Measurements from ENCODE around the gene FKTN.

DNA sequence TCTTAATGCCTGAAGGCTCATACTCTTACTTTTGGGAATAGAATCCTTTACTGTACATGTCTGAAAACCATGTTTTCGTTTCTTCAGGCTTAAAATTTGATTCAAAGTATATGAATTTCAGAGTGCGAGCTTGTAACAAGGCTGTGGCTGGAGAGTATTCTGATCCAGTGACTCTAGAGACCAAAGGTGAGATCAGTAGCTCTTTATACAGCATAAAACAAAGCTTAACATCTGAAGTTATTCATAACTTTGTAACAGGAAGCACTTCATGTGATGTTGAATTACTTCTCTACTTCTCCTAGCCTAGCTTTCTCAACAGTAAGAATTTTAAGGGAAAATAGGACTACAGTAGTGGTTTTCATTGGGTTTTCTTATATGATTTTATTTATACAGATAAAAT, 49.4 kb upstream of the FKTN start:
- TF ChIP-seq, protein P1, sequence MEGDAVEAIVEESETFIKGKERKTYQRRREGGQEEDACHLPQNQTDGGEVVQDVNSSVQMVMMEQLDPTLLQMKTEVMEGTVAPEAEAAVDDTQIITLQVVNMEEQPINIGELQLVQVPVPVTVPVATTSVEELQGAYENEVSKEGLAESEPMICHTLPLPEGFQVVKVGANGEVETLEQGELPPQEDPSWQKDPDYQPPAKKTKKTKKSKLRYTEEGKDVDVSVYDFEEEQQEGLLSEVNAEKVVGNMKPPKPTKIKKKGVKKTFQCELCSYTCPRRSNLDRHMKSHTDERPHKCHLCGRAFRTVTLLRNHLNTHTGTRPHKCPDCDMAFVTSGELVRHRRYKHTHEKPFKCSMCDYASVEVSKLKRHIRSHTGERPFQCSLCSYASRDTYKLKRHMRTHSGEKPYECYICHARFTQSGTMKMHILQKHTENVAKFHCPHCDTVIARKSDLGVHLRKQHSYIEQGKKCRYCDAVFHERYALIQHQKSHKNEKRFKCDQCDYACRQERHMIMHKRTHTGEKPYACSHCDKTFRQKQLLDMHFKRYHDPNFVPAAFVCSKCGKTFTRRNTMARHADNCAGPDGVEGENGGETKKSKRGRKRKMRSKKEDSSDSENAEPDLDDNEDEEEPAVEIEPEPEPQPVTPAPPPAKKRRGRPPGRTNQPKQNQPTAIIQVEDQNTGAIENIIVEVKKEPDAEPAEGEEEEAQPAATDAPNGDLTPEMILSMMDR (IDR thresholded peaks at IDR 0.05; ENCODE audit: borderline replicate concordance, extremely low read depth, low read length, poor library complexity, severe bottlenecking) = no peak
- TF ChIP-seq EZH2 (IDR thresholded peaks at IDR 0.05; ENCODE audit: borderline replicate concordance, low read depth, low read length, severe bottlenecking) = no peak

Measured in DND-41 (cell line).